ENCODE results near the gene TAS2R13. TPM values are rescaled to one million over a fixed set of nuclear protein-coding genes. Genes with fewer than 3 reads are reported as not detected.

TAS2R13 gene
- total and polyA plus RNA-seq, 2 of the 4 experiments (the other 2 are of a cell fraction) = 0.03 to 0.90 TPM

DNA sequence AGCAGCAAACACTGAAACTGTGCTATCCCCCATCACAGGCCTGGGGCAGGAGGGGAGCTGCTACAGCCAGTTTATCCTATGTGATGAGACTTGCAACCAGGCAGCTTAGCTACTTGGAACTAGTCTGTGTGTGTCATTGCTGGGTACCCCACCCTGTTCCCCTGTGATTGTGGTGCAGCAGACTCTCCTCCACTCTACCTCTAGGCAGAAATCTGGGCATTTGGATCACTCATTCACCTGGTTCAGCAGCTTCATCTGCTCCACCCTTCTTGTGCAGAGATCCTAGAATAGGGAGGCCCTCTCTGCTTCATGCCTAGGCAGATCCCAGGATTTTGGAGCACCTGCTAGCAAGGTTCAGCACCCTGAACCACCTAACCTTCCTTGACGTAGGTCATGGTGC, 8.8 kb downstream of the TAS2R13 start:
- H4K8ac ChIP-seq (ENCODE audit: low read depth in 2 of 2, low read length in 2 of 2) = no peak overlapping the region
- H3K56ac ChIP-seq (ENCODE audit: extremely low read depth, insufficient read depth, low read length) = no peak overlapping the region
- H2AK9ac ChIP-seq (replicated peaks; ENCODE audit: low read depth, low read length, poor library complexity) = no peak overlapping the region
- DNase-seq (no peak), ATAC-seq (ENCODE audit: low read depth) (no peak)
- H3K9me3 ChIP-seq (ENCODE audit: control insufficient read depth, insufficient read depth, low read length) = no peaks in the 10 kb centered on the region
- TF ChIP-seq RCOR1 (IDR thresholded peaks at IDR 0.05; ENCODE audit: insufficient replicate concordance, low read length) (no peak), MAFK (IDR thresholded peaks at IDR 0.05; ENCODE audit: low read depth, low read length) (no peak), FOS (IDR thresholded peaks at IDR 0.05; ENCODE audit: low read depth, low read length) (no peak), POLR2A (IDR thresholded peaks at IDR 0.05; ENCODE audit: low read depth, low read length) (no peak), MAZ (IDR thresholded peaks at IDR 0.05; ENCODE audit: borderline replicate concordance, low read depth, low read length) (no peak), RFX5 (IDR thresholded peaks at IDR 0.05; ENCODE audit: low read depth, low read length) (no peak), CHD1 (IDR thresholded peaks at IDR 0.05; ENCODE audit: low read depth, low read length) (no peak), BHLHE40 (IDR thresholded peaks at IDR 0.05; ENCODE audit: low read depth, low read length) (no peak), NFE2L2 (IDR thresholded peaks at IDR 0.05; ENCODE audit: low read depth, low read length) (no peak)
- TF ChIP-seq, protein P1, sequence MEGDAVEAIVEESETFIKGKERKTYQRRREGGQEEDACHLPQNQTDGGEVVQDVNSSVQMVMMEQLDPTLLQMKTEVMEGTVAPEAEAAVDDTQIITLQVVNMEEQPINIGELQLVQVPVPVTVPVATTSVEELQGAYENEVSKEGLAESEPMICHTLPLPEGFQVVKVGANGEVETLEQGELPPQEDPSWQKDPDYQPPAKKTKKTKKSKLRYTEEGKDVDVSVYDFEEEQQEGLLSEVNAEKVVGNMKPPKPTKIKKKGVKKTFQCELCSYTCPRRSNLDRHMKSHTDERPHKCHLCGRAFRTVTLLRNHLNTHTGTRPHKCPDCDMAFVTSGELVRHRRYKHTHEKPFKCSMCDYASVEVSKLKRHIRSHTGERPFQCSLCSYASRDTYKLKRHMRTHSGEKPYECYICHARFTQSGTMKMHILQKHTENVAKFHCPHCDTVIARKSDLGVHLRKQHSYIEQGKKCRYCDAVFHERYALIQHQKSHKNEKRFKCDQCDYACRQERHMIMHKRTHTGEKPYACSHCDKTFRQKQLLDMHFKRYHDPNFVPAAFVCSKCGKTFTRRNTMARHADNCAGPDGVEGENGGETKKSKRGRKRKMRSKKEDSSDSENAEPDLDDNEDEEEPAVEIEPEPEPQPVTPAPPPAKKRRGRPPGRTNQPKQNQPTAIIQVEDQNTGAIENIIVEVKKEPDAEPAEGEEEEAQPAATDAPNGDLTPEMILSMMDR (conservative IDR thresholded peaks at IDR 0.05; ENCODE audit: low read depth, low read length) = no peak
- TF ChIP-seq, protein P2, sequence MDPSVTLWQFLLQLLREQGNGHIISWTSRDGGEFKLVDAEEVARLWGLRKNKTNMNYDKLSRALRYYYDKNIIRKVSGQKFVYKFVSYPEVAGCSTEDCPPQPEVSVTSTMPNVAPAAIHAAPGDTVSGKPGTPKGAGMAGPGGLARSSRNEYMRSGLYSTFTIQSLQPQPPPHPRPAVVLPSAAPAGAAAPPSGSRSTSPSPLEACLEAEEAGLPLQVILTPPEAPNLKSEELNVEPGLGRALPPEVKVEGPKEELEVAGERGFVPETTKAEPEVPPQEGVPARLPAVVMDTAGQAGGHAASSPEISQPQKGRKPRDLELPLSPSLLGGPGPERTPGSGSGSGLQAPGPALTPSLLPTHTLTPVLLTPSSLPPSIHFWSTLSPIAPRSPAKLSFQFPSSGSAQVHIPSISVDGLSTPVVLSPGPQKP (IDR thresholded peaks at IDR 0.05; ENCODE audit: borderline replicate concordance, low read depth, low read length) = no peak
- no peak overlapping the region for H3K18ac ChIP-seq (ENCODE audit: low read depth, low read length)
- no peak overlapping the region for H3K4me2 ChIP-seq (ENCODE audit: low read depth, low read length)
- H3K4me1 ChIP-seq (ENCODE audit: control insufficient read depth, insufficient read depth, low read length) = no peaks in the 10 kb centered on the region
- H3K36me3 ChIP-seq (ENCODE audit: control insufficient read depth, insufficient read depth, low read length) = no peaks in the 10 kb centered on the region
- no TSS peak for BruUV-seq (replicated peaks)
- H3K4ac ChIP-seq (ENCODE audit: low read depth, low read length) = no peak overlapping the region
- H2BK120ac ChIP-seq (ENCODE audit: low read depth, low read length) = no peak overlapping the region
- H3K23ac ChIP-seq (ENCODE audit: low read depth, low read length) = no peak overlapping the region
- CTCF ChIA-PET = interaction anchor here (1.1 kb wide), 1 partner anchor 9 kb away, joined by 3 read pairs; the partner anchor contains the start of gene TAS2R13
- H4K5ac ChIP-seq (ENCODE audit: low read depth, low read length) = no peak overlapping the region
- no peaks in the 10 kb centered on the region for H3K27me3 ChIP-seq (ENCODE audit: control insufficient read depth, insufficient read depth, low read length)
- H3K79me1 ChIP-seq (ENCODE audit: low read depth in 1 of 2, low read length in 2 of 2) = peaks cover 0 to 7% of the 10 kb centered on the region in 2 experiments; a peak in 1 of 4 replicates
- H4K91ac ChIP-seq (ENCODE audit: insufficient read depth, low read depth, low read length) = no peak overlapping the region
- H3K9me1 ChIP-seq (ENCODE audit: insufficient read depth, low read length) = no peaks in the 10 kb centered on the region
- H2AFZ ChIP-seq (replicated peaks; ENCODE audit: low read length, poor library complexity) = no peak overlapping the region
- H2AK5ac ChIP-seq (ENCODE audit: low read depth, low read length) = no peak overlapping the region
- H3K27ac ChIP-seq (ENCODE audit: insufficient read depth, low read length) = no peak overlapping the region
- in situ Hi-C loops (cut with MboI; ENCODE audit: low sequenced_read_pairs) (no loop called here), dilution Hi-C loops (cut with HindIII; ENCODE audit: low sequenced_read_pairs, unreplicated experiment) (no loop called here), intact Hi-C loops (cut with micrococcal nuclease) (no loop called here)
- H3K9ac ChIP-seq (ENCODE audit: low read depth, low read length) = no peak overlapping the region
- no CpG with 5 or more reads among the region's 1 CpG for WGBS, 2 experiments (ENCODE audit: extremely low coverage in 2 of 2, insufficient read length in 1 of 2)
- no peaks in the 10 kb centered on the region for H4K20me1 ChIP-seq (ENCODE audit: insufficient read depth, low read length)
- no peak overlapping the region for H3K4me3 ChIP-seq (ENCODE audit: insufficient read depth, low read depth, low read length)
- no peak overlapping the region for H2BK5ac ChIP-seq (ENCODE audit: low read depth, low read length, poor library complexity, severe bottlenecking)
- no peak overlapping the region for H2BK20ac ChIP-seq (ENCODE audit: low read depth, low read length)
- no peak overlapping the region for H3K14ac ChIP-seq (replicated peaks; ENCODE audit: low read depth, low read length)
- POLR2A ChIA-PET (ENCODE audit: unreplicated experiment) = no interaction called here
- H2BK15ac ChIP-seq (ENCODE audit: low read depth, low read length) = no peak overlapping the region

All from IMR-90 (cell line).